Fibroblast of gingiva (primary cell): ENCODE results near the gene ZBTB47.

Experiments used
- DNase-seq: peaks from one replicate; pipeline ENCODE4 v3.0.0-alpha.2; 2011; ENCODE audit warnings: low read depth

Gene ZBTB47

GRCh38 chr3:42685363-42685881 is 31.9 kb downstream of the ZBTB47 start, which contains the start of gene KLHL40:
Gene KLHL40, plus strand, starts transcription at chr3:42685537. Its CDS starts 82 bp downstream, at chr3:42685619.
- DNase-seq = no peak

GRCh38 chr3:42685891-42686820 is 32.7 kb downstream of the ZBTB47 start:
- DNase-seq = no peak

GRCh38 chr3:42686832-42687650 is 33.5 kb downstream of the ZBTB47 start:
- no peak for DNase-seq

- no peak for DNase-seq
These were observed 34.5 kb downstream of the ZBTB47 start for GRCh38 chr3:42688016-42688415.

GRCh38 chr3:42688487-42689420 is 35.3 kb downstream of the ZBTB47 start:
- DNase-seq = no peak

- no peak for DNase-seq
These were observed 36.0 kb downstream of the ZBTB47 start for GRCh38 chr3:42689421-42690014.

GRCh38 chr3:42690191-42690590 is 36.7 kb downstream of the ZBTB47 start:
- DNase-seq = no peak

GRCh38 chr3:42690766-42691680 is 37.5 kb downstream of the ZBTB47 start:
- DNase-seq = no peak

GRCh38 chr3:42691816-42692666 is 38.5 kb downstream of the ZBTB47 start:
- DNase-seq = no peak

GRCh38 chr3:42692667-42693529 is 39.4 kb downstream of the ZBTB47 start:
- DNase-seq = no peak

GRCh38 chr3:42693530-42693930 is 40.0 kb downstream of the ZBTB47 start:
- DNase-seq = no peak

- DNase-seq = no peak
These were observed 40.9 kb downstream of the ZBTB47 start for GRCh38 chr3:42694366-42694765.

GRCh38 chr3:42696356-42697288 is 43.1 kb downstream of the ZBTB47 start:
- no peak for DNase-seq

- no peak for DNase-seq
These were observed 44.0 kb downstream of the ZBTB47 start for GRCh38 chr3:42697289-42698051.

GRCh38 chr3:42698216-42698910 is 44.9 kb downstream of the ZBTB47 start:
- DNase-seq = no peak

- DNase-seq = no peak
These were observed 45.4 kb downstream of the ZBTB47 start for GRCh38 chr3:42698911-42699230.
